Posterior vena cava (tissue), 2 donors: ENCODE measurements around the gene CDK15. TPM values are rescaled to one million over a fixed set of nuclear protein-coding genes. Genes with fewer than 3 reads are reported as not detected.

ENCODE experiments used
- DNase-seq: peaks from one replicate; pipeline ENCODE4 v3.0.0-alpha.2; 2020; ENCODE audit warnings: low spot score
- intact Hi-C, 2 donors: fragments of 100-400 bp; cut with DNase I; formaldehyde crosslinking; loops; one replicate each; pipeline versions ENCODE4 v1.14.1 to v1.14.2; 2022 to 2023
- total RNA-seq, 2 donors: library from RNA; stranded (reverse); fragmentation: NEBNext Ultra II Directional; extraction: Animal tissue kit (Norgen Biotek cat#: 25700); gene quantifications; one replicate each; pipeline ENCODE4 v1.2.1, GENCODE V29; 2021
- donor health status: DM: yes; HTN: yes; CAD: no.
- donor health status: DM: yes; HTN: yes; CAD: no.

The CDK15 gene
- total RNA-seq, 2 donors from 2014 or later, result 1.4 to 1.5 TPM

- intact Hi-C loops, result no loop called here
- DNase-seq, result no peak
Observed at GRCh38 chr2:201923436-201924328, 117.3 kb downstream of the CDK15 start.

GRCh38 chr2:201924453-201924852, 118.1 kb downstream of the CDK15 start:
- DNase-seq, result no peak

GRCh38 chr2:201925056-201925455, 118.7 kb downstream of the CDK15 start:
- intact Hi-C loops, result no loop called here
- DNase-seq, result no peak

More at GRCh38 chr2:201924453-201924852, 118.1 kb downstream of the CDK15 start:
- intact Hi-C loops, result no loop called here

GRCh38 chr2:201926067-201926466, 119.7 kb downstream of the CDK15 start:
- no peak for DNase-seq
- intact Hi-C loops, result no loop called here

GRCh38 chr2:201928363-201928762, 122.0 kb downstream of the CDK15 start:
- intact Hi-C loops, result no loop called here
- DNase-seq, result no peak

GRCh38 chr2:201929281-201930026, 123.1 kb downstream of the CDK15 start:
- no peak for DNase-seq
- intact Hi-C loops, result no loop called here

- intact Hi-C loops, result no loop called here
- no peak for DNase-seq
Observed at GRCh38 chr2:201930043-201930442, 123.7 kb downstream of the CDK15 start.

- intact Hi-C loops, result no loop called here
- no peak for DNase-seq
Observed at GRCh38 chr2:201930831-201931230, 124.5 kb downstream of the CDK15 start.

GRCh38 chr2:201931475-201931874, 125.1 kb downstream of the CDK15 start:
- intact Hi-C loops, result no loop called here
- no peak for DNase-seq

GRCh38 chr2:201931951-201932350, 125.6 kb downstream of the CDK15 start:
- DNase-seq, result no peak
- intact Hi-C loops, result no loop called here

GRCh38 chr2:201932511-201932910, 126.2 kb downstream of the CDK15 start:
- intact Hi-C loops, result no loop called here
- no peak for DNase-seq

- intact Hi-C loops, result no loop called here
- no peak for DNase-seq
Observed at GRCh38 chr2:201933792-201934237, 127.5 kb downstream of the CDK15 start.

- intact Hi-C loops, result no loop called here
- DNase-seq, result no peak
Observed at GRCh38 chr2:201936817-201937216, 130.5 kb downstream of the CDK15 start.

- DNase-seq, result no peak
- intact Hi-C loops, result no loop called here
Observed at GRCh38 chr2:201937343-201937742, 131.0 kb downstream of the CDK15 start.

- DNase-seq, result no peak
- intact Hi-C loops, result no loop called here
Observed at GRCh38 chr2:201938156-201938775, 131.9 kb downstream of the CDK15 start.

- no peak for DNase-seq
- intact Hi-C loops, result no loop called here
Observed at GRCh38 chr2:201938781-201939180, 132.4 kb downstream of the CDK15 start.

GRCh38 chr2:201939453-201939941, 133.2 kb downstream of the CDK15 start:
- no peak for DNase-seq

GRCh38 chr2:201942531-201942930, 136.2 kb downstream of the CDK15 start:
- no peak for DNase-seq
- intact Hi-C loops, result no loop called here

More at GRCh38 chr2:201939453-201939941, 133.2 kb downstream of the CDK15 start:
- intact Hi-C loops, result no loop called here
